HEK293 (cell line): ENCODE measurements around the gene ZNF154.

Source experiments
- BCL11B ChIP-seq: fragments of 450-650 bp; formaldehyde crosslinking; IDR thresholded peaks from 2 replicates; pipeline ENCODE4 v1.5.1; 2016; ENCODE audit warnings: low read depth, missing biosample characterization, missing genetic modification characterization
- HOXC10 ChIP-seq: sonication (generic); formaldehyde crosslinking; IDR thresholded peaks from 2 replicates; pipeline ENCODE4 v1.8.1; 2023; ENCODE audit warnings: mild to moderate bottlenecking, missing genetic modification reagents
- KLF10 ChIP-seq: fragments of 450-650 bp; IDR thresholded peaks from 2 replicates; pipeline ENCODE4 v1.5.1; 2018; ENCODE audit warnings: missing biosample characterization, mild to moderate bottlenecking, missing genetic modification characterization
- SCRT2 ChIP-seq: fragments of 450-650 bp; formaldehyde crosslinking; IDR thresholded peaks from 2 replicates; pipeline ENCODE4 v1.5.1; 2016; ENCODE audit warnings: missing biosample characterization, missing genetic modification characterization
- SP2 ChIP-seq: fragments of 450-650 bp; formaldehyde crosslinking; IDR thresholded peaks from 2 replicates; pipeline ENCODE4 v1.5.1; 2016; ENCODE audit warnings: missing biosample characterization, missing genetic modification characterization
- SP3 ChIP-seq: fragments of 450-650 bp; formaldehyde crosslinking; IDR thresholded peaks from 2 replicates; pipeline ENCODE4 v1.5.1; 2016; ENCODE audit warnings: missing biosample characterization, missing genetic modification characterization
- ZNF140 ChIP-seq: fragments of 450-650 bp; formaldehyde crosslinking; IDR thresholded peaks from 2 replicates; pipeline ENCODE4 v1.5.1; 2016; ENCODE audit warnings: missing biosample characterization, missing genetic modification characterization
- ZNF169 ChIP-seq: fragments of 450-650 bp; formaldehyde crosslinking; IDR thresholded peaks from 2 replicates; pipeline ENCODE4 v1.5.1; 2016; ENCODE audit warnings: missing biosample characterization, missing genetic modification characterization
- ZNF174 ChIP-seq: fragments of 450-650 bp; formaldehyde crosslinking; IDR thresholded peaks from 2 replicates; pipeline ENCODE4 v1.5.0; 2017; ENCODE audit warnings: missing biosample characterization, mild to moderate bottlenecking, missing genetic modification characterization
- ZNF221 ChIP-seq: fragments of 450-650 bp; formaldehyde crosslinking; IDR thresholded peaks from 2 replicates; pipeline ENCODE4 v1.5.1; 2017; ENCODE audit warnings: missing biosample characterization, missing genetic modification characterization, borderline replicate concordance
- ZNF223 ChIP-seq: fragments of 450-650 bp; formaldehyde crosslinking; IDR thresholded peaks from 2 replicates; pipeline ENCODE4 v1.5.1; 2016; ENCODE audit warnings: missing biosample characterization, missing genetic modification characterization
- ZNF23 ChIP-seq: fragments of 450-650 bp; formaldehyde crosslinking; IDR thresholded peaks from 2 replicates; pipeline ENCODE4 v1.5.1; 2016; ENCODE audit warnings: missing biosample characterization, missing genetic modification characterization, borderline replicate concordance
- ZNF600 ChIP-seq: fragments of 450-650 bp; formaldehyde crosslinking; IDR thresholded peaks from 2 replicates; pipeline ENCODE4 v1.5.1; 2016; ENCODE audit warnings: missing biosample characterization, missing genetic modification characterization
- ZNF629 ChIP-seq: fragments of 450-650 bp; formaldehyde crosslinking; IDR thresholded peaks from 2 replicates; pipeline ENCODE4 v1.5.1; 2017; ENCODE audit warnings: missing biosample characterization, missing genetic modification characterization
- ZNF747 ChIP-seq: fragments of 450-650 bp; formaldehyde crosslinking; IDR thresholded peaks from 2 replicates; pipeline ENCODE4 v1.5.1; 2016; ENCODE audit warnings: missing biosample characterization, missing genetic modification characterization
- ZNF791 ChIP-seq: fragments of 450-650 bp; formaldehyde crosslinking; IDR thresholded peaks from 2 replicates; pipeline ENCODE4 v1.5.1; 2016; ENCODE audit warnings: missing biosample characterization, missing genetic modification characterization
- TF ChIP-seq, protein P1 (sequence below): fragments of 450-650 bp; formaldehyde crosslinking; conservative IDR thresholded peaks from 2 replicates; pipeline ENCODE4 v1.5.1; 2016; ENCODE audit warnings: low read depth, missing biosample characterization, missing genetic modification characterization
- TF ChIP-seq, protein P2 (sequence below): sonication (generic); formaldehyde crosslinking; IDR thresholded peaks from 2 replicates; pipeline ENCODE4 v1.8.1; 2022; ENCODE audit warnings: mild to moderate bottlenecking, moderate library complexity, missing genetic modification reagents
- TF ChIP-seq, protein P3 (sequence below): fragments of 450-650 bp; formaldehyde crosslinking; IDR thresholded peaks from 2 replicates; pipeline ENCODE4 v1.5.1; 2016; ENCODE audit warnings: missing biosample characterization, missing genetic modification characterization
- TF ChIP-seq, protein P4 (sequence below): fragments of 450-650 bp; formaldehyde crosslinking; IDR thresholded peaks from 2 replicates; pipeline ENCODE4 v1.5.1; 2017; ENCODE audit warnings: missing biosample characterization, mild to moderate bottlenecking, missing genetic modification characterization, moderate library complexity
- TF ChIP-seq, protein P5 (sequence below): fragments of 450-650 bp; formaldehyde crosslinking; IDR thresholded peaks from 2 replicates; pipeline ENCODE4 v1.5.1; 2017; ENCODE audit warnings: missing biosample characterization, missing genetic modification characterization
- TF ChIP-seq, protein P6 (sequence below): fragments of 450-650 bp; formaldehyde crosslinking; IDR thresholded peaks from 2 replicates; pipeline ENCODE4 v1.5.1; 2016; ENCODE audit warnings: missing biosample characterization, missing genetic modification characterization
- TF ChIP-seq, protein P7 (sequence below): fragments of 450-650 bp; formaldehyde crosslinking; IDR thresholded peaks from 2 replicates; pipeline ENCODE4 v1.5.1; 2016; ENCODE audit warnings: missing biosample characterization, missing genetic modification characterization, borderline replicate concordance

Gene ZNF154

DNA sequence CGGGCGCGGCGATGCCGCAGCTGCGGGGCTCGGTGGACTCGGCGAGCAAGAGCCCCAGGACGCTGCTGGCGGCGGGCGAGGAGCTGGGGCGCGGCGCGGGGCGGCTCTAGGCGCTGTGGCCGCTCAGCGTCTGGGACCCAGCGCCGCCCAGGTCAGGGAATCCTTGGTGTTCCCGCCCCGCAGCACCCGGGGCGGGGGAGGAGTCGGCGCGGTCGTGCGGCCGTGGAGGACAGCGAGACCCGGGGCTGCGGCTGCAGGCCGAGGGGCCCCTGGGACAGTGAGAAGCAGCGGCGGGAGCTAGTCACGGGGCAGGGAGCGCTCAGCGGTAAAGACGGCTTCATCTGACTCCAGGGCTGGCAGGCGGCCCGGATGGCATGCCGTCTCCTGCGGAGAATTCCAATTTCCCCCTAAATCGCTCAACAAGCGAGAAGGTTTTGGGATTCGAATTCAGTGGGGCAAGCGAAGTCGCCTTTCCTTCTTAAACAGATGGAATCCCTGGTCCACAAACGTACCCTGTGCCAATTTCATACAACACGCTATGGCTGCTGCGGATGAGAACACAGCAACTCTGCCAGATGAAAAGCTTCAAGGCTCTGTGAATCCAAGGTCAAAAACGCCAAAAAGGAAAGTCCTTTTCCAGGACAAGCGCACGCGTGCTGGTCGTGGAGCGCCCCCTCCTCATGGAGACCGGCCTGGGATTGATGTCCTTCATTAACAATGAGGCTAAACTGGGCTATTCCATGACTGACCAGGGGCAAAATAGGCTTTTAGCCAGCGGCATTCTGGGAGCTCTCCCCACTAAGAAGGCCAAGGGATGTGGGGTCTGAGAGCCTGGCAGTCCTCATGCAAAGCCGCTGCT, 44.5 kb downstream of the ZNF154 start (continued):
- peak; percentile 48; the same call in 1 of the 2 replicates for TF ChIP-seq ZNF600 (tag by site-specific recombination)
- peak; percentile 43; the same call in 1 of the 2 replicates for TF ChIP-seq SP2
- TF ChIP-seq ZNF169 (tag by site-specific recombination): no peak
- TF ChIP-seq, protein P1, sequence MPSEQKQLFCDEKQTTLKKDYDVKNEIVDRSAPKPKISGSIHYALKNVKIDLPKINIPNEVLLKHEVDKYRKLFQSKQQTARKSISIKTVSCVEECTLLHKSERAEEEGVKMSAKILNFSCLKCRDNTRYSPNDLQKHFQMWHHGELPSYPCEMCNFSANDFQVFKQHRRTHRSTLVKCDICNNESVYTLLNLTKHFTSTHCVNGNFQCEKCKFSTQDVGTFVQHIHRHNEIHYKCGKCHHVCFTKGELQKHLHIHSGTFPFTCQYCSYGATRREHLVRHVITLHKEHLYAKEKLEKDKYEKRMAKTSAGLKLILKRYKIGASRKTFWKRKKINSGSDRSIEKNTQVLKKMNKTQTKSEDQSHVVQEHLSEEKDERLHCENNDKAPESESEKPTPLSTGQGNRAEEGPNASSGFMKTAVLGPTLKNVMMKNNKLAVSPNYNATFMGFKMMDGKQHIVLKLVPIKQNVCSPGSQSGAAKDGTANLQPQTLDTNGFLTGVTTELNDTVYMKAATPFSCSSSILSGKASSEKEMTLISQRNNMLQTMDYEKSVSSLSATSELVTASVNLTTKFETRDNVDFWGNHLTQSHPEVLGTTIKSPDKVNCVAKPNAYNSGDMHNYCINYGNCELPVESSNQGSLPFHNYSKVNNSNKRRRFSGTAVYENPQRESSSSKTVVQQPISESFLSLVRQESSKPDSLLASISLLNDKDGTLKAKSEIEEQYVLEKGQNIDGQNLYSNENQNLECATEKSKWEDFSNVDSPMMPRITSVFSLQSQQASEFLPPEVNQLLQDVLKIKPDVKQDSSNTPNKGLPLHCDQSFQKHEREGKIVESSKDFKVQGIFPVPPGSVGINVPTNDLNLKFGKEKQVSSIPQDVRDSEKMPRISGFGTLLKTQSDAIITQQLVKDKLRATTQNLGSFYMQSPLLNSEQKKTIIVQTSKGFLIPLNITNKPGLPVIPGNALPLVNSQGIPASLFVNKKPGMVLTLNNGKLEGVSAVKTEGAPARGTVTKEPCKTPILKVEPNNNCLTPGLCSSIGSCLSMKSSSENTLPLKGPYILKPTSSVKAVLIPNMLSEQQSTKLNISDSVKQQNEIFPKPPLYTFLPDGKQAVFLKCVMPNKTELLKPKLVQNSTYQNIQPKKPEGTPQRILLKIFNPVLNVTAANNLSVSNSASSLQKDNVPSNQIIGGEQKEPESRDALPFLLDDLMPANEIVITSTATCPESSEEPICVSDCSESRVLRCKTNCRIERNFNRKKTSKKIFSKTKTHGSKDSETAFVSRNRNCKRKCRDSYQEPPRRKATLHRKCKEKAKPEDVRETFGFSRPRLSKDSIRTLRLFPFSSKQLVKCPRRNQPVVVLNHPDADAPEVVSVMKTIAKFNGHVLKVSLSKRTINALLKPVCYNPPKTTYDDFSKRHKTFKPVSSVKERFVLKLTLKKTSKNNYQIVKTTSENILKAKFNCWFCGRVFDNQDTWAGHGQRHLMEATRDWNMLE (tag by site-specific recombination): no peak
- no peak for TF ChIP-seq SCRT2 (tag by site-specific recombination)
- TF ChIP-seq, protein P2, sequence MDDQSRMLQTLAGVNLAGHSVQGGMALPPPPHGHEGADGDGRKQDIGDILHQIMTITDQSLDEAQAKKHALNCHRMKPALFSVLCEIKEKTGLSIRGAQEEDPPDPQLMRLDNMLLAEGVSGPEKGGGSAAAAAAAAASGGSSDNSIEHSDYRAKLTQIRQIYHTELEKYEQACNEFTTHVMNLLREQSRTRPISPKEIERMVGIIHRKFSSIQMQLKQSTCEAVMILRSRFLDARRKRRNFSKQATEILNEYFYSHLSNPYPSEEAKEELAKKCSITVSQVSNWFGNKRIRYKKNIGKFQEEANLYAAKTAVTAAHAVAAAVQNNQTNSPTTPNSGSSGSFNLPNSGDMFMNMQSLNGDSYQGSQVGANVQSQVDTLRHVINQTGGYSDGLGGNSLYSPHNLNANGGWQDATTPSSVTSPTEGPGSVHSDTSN: peak; percentile 89; the same call in 1 of the 2 replicates
- TF ChIP-seq, protein P3, sequence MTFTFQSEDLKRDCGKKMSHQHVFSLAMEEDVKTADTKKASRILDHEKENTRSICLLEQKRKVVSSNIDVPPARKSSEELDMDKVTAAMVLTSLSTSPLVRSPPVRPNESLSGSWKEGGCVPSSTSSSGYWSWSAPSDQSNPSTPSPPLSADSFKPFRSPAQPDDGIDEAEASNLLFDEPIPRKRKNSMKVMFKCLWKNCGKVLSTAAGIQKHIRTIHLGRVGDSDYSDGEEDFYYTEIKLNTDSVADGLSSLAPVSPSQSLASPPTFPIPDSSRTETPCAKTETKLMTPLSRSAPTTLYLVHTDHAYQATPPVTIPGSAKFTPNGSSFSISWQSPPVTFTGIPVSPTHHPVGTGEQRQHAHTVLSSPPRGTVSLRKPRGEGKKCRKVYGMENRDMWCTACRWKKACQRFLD (tag by site-specific recombination): no peak
- no peak for TF ChIP-seq ZNF747 (tag by site-specific recombination)
- TF ChIP-seq KLF10: no peak
- TF ChIP-seq, protein P4, sequence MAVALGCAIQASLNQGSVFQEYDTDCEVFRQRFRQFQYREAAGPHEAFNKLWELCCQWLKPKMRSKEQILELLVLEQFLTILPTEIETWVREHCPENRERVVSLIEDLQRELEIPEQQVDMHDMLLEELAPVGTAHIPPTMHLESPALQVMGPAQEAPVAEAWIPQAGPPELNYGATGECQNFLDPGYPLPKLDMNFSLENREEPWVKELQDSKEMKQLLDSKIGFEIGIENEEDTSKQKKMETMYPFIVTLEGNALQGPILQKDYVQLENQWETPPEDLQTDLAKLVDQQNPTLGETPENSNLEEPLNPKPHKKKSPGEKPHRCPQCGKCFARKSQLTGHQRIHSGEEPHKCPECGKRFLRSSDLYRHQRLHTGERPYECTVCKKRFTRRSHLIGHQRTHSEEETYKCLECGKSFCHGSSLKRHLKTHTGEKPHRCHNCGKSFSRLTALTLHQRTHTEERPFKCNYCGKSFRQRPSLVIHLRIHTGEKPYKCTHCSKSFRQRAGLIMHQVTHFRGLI: no peak
- no peak for TF ChIP-seq ZNF791
- TF ChIP-seq, protein P5, sequence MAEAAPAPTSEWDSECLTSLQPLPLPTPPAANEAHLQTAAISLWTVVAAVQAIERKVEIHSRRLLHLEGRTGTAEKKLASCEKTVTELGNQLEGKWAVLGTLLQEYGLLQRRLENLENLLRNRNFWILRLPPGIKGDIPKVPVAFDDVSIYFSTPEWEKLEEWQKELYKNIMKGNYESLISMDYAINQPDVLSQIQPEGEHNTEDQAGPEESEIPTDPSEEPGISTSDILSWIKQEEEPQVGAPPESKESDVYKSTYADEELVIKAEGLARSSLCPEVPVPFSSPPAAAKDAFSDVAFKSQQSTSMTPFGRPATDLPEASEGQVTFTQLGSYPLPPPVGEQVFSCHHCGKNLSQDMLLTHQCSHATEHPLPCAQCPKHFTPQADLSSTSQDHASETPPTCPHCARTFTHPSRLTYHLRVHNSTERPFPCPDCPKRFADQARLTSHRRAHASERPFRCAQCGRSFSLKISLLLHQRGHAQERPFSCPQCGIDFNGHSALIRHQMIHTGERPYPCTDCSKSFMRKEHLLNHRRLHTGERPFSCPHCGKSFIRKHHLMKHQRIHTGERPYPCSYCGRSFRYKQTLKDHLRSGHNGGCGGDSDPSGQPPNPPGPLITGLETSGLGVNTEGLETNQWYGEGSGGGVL (tag by site-specific recombination): 0 out of 2 replicates have a peak, but pooled peaks have one; percentile 26
- TF ChIP-seq ZNF223: no peak
- TF ChIP-seq ZNF174 (tag by site-specific recombination): no peak
- no peak for TF ChIP-seq ZNF629 (tag by site-specific recombination)
- TF ChIP-seq BCL11B (tag by site-specific recombination): no peak
- no peak for TF ChIP-seq HOXC10 (CRISPR knock-in tag)
- TF ChIP-seq, protein P6, sequence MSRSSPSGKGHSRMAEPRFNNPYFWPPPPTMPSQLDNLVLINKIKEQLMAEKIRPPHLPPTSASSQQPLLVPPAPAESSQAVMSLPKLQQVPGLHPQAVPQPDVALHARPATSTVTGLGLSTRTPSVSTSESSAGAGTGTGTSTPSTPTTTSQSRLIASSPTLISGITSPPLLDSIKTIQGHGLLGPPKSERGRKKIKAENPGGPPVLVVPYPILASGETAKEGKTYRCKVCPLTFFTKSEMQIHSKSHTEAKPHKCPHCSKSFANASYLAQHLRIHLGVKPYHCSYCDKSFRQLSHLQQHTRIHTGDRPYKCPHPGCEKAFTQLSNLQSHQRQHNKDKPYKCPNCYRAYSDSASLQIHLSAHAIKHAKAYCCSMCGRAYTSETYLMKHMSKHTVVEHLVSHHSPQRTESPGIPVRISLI (tag by site-specific recombination): no peak
- TF ChIP-seq SP3: peak; percentile 57
- no peak for TF ChIP-seq ZNF140 (tag by site-specific recombination)
- TF ChIP-seq, protein P7, sequence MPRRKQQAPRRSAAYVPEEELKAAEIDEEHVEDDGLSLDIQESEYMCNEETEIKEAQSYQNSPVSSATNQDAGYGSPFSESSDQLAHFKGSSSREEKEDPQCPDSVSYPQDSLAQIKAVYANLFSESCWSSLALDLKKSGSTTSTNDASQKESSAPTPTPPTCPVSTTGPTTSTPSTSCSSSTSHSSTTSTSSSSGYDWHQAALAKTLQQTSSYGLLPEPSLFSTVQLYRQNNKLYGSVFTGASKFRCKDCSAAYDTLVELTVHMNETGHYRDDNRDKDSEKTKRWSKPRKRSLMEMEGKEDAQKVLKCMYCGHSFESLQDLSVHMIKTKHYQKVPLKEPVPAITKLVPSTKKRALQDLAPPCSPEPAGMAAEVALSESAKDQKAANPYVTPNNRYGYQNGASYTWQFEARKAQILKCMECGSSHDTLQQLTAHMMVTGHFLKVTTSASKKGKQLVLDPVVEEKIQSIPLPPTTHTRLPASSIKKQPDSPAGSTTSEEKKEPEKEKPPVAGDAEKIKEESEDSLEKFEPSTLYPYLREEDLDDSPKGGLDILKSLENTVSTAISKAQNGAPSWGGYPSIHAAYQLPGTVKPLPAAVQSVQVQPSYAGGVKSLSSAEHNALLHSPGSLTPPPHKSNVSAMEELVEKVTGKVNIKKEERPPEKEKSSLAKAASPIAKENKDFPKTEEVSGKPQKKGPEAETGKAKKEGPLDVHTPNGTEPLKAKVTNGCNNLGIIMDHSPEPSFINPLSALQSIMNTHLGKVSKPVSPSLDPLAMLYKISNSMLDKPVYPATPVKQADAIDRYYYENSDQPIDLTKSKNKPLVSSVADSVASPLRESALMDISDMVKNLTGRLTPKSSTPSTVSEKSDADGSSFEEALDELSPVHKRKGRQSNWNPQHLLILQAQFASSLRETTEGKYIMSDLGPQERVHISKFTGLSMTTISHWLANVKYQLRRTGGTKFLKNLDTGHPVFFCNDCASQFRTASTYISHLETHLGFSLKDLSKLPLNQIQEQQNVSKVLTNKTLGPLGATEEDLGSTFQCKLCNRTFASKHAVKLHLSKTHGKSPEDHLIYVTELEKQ (tag by site-specific recombination): no peak
- no peak for TF ChIP-seq ZNF221 (tag by site-specific recombination)
- TF ChIP-seq ZNF23: no peak
